Stimulated activated CD4-positive, alpha-beta T cell treated with anti-CD3 and anti-CD28 coated beads, TNF-alpha, amount 100 ng/mL, for 1 hour (primary cell): ENCODE results near the gene PALM3.
"Not testable (repeated sequence)": the region's sequence is repeated elsewhere in the genome, so short reads cannot be mapped to it uniquely, and the experiment has no call there.

Experiments
- DNase-seq, 3 donors: peaks; one replicate each; pipeline ENCODE4 v3.0.0-alpha.2; 2020; ENCODE audit warnings: low read depth in 3 of 3, low spot score in 1 of 3

Gene PALM3

DNA sequence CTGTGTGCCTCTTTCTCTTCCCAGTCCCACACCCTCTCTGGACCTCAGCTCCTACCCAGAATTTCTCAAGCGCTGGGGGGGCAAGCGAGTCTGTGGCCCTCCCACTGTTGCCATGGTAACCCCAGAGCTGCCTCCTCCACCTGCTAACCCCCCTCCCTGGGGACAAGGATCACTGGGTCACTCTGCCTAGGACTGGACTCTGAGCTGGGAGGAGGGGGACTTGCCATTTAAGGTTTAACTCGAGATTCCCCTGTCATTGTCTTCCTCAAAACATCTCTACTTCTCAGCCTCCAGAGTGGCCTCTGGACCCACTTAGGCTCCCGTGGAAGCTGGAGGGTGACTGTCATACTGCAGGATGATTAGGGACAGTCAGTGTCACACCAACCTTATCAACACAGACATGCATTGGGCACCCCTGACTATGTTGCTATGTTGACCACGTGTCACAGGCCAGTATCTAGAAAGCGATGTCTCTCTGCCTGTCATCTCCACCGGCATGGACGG, 2.2 kb downstream of the PALM3 start:
- no peak for DNase-seq

DNA sequence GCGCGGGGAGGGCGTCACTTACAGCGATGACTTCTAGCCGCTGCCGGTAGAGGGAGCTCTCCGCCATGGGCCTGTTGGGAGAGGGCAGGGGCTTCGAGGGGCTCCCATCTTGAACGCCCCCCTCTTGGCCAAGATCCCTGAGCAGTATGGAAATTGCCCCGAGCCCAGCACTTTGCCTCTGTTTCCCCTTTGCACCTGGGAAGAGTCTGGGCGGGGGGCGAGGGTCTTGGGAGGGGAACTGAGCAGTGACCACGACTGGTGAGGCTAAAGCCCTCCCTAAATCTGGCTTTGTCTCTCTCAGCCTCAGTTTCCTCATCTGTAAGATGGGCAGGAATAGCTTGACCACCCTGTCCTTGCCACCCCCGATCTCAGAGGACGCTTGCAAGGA, 2.8 kb downstream of the PALM3 start:
- DNase-seq = peak in 1 of 3 donors; percentile 38

DNA sequence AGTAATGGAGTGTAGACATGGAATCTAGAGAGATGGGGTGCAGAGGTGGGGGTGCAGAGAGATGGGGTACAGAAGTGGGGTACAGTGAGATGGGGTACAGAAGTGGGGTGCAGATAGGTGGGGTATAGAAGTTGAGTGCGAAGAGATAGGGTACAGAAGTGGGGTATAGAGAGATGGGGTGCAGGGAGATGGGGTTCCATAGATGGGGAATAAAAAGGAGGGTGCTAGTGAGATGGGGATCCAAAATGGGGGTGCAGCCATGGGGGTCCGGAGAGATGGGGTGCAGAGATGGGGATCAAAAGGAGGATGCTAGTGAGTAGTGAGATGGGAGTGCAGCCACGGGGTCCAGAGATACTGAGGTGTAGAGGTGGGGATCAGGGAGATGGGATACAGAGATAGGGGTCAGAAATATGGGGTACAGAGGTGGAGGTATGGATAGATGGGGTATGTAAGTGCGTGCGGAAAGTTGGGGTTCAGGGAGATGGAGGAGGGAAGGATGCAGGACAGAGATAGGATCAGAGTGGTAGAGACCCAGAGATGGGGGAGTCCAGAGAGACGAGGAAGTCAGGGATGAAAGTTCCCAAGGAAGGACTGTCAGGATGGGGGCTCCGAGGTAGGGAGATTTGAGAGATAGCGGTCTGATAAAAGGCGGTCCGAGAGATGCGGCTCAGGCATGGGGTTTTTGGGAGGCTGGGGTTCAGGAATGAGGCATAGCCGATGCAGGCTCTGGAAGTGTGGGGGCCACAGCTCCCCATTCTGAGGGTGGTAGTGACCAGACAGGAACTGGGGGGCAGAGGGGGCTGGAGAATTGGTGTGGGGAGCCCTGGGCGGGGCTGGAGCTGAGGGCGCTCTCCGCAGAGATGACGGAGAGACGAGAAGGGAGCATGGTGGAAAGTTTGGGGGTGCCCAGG, 3.4 kb downstream of the PALM3 start:
- no peak for DNase-seq

DNA sequence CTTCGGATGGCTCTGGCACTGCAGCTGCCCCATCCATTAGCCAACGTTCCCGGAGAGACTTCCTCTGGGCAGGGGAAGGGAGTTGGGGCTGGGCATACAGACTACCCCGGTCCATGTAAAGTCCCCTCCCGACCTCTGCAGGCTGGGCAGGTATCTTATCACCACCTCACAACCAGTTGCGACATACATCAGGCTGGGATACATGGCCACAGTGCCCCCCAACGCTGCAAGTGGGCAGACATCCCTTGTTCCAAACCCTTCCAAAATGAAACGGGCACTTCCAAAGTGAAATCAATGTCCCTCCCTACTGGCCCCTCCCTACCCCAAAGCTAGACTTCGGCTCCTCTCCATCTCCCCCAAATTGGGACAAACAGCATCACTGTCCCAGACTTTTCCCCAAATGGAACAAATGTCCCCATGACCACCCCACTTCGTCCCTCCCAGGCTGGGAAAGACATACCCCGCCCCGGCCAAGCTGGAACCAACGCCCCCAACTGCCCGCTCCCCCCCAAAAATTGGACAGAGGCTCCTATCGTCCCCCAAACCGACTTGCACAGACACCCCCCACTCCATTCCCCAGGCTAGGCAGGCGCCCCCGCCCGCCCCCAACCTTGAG, 5.0 kb downstream of the PALM3 start:
- no peak for DNase-seq

GRCh38 chr19:14056069-14056666, 5.7 kb downstream of the PALM3 start:
- DNase-seq = no peak

- no peak for DNase-seq
Measured at GRCh38 chr19:14055396-14055795, 6.5 kb downstream of the PALM3 start.

DNA sequence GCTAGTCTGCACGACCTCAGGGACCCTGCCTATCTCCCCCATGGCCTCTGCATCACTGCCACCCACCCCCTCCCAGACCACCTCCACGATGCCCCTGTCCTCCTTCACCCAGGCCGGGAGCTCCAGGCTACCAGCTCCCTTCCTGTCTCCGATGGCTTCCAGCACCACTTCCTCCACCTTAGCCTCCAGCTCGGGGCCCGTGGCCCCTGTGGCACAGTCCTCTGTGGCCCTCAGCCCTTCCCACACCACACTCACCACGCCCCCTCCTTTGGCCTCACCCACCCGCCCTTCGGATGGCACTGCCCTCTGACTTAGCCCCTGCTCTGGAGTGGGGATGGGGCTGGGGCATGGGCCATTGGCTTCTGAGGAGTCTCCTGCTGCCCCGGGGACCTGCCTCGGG, 7.2 kb downstream of the PALM3 start:
- DNase-seq = no peak

DNA sequence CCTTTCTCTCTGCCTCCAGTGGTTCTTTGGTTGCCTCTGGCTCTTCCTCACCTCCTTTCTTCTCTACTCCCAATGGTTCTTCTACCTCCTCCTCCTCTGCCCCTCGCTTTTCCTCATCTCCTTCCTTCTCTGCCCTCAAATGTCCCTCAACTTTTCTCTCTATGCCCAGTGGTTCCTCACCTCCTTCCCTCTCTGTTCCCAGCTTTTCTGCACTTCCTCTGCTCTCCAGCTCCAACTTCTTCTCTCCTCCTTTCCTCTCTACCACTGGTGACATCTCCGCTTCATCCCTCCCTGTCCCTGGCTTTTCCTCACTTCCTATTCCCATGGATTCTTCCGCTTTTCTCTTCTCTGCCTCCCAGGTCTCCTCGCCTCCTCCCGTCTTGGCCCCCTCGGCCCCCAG, 7.8 kb downstream of the PALM3 start:
- no peak for DNase-seq

- DNase-seq = no peak
Measured at GRCh38 chr19:14053500-14053899, 8.4 kb downstream of the PALM3 start.

- DNase-seq = no peak
Measured at GRCh38 chr19:14053032-14053431, 8.8 kb downstream of the PALM3 start.

DNA sequence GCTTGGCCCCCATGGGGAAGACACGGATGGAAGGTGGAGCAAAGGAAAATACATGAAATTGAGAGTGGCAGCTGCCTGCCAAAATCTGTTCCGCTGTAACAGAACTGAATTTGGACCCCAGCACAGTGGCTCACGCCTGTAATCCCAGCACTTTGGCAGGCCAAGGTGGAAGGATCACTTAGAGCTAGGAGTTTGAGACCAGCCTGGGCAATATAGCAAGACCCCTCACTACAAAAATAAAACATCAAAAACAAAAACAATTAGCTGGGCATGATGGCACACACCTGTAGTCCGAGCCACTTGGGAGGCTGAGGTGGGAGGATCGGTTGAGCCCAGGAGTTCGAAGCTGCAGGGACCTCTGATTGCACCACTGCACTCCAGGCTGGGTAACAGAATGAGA, 9.4 kb downstream of the PALM3 start:
- DNase-seq = no peak

- no peak for DNase-seq
Measured at GRCh38 chr19:14051980-14052379, 9.9 kb downstream of the PALM3 start.

DNA sequence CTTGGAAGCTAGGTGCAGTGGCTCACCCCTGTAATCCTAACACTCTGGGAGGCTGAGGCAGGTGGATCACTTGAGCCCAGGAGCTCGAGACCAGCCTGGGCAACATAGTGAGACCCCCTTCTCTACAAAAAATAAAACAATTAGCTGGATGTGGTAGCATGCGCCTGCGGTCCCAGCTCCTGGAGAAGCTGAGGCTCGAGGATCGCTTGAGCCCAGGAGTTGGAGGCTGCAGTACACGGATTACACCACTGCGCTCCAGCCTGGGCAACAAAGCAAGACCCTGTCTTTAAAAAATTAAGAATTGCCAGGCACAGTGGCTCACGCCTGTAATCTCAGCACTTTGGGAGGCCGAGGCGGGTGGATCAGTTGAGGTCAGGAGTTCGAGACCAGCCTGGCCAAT, 10.9 kb downstream of the PALM3 start:
- DNase-seq = not testable (repeated sequence)

GRCh38 chr19:14050512-14050911, 11.4 kb downstream of the PALM3 start:
- DNase-seq = no peak

- DNase-seq = peak; percentile 31 to 79 (median 61)
Measured at GRCh38 chr19:14048443-14049153, 13.3 kb downstream of the PALM3 start.

DNA sequence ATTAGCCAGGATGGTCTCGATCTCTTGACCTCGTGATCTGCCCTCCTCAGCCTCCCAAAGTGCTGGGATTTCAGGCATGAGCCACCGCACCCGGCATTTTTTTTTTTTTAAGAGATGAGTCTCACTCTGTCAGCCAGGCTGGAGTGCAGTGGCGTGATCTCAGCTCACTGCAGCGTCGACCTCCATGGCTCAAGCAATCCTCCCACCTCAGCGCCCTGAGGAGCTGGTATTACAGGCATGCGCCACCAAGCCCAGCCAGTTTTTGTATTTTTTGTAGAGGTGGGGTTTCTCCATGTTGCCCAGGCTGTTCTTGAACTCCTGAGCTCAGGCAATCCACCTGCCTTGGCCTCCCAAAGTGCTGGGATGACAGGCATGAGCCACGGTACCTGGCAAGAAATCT, 14.0 kb downstream of the PALM3 start:
- not testable (repeated sequence) for DNase-seq

DNA sequence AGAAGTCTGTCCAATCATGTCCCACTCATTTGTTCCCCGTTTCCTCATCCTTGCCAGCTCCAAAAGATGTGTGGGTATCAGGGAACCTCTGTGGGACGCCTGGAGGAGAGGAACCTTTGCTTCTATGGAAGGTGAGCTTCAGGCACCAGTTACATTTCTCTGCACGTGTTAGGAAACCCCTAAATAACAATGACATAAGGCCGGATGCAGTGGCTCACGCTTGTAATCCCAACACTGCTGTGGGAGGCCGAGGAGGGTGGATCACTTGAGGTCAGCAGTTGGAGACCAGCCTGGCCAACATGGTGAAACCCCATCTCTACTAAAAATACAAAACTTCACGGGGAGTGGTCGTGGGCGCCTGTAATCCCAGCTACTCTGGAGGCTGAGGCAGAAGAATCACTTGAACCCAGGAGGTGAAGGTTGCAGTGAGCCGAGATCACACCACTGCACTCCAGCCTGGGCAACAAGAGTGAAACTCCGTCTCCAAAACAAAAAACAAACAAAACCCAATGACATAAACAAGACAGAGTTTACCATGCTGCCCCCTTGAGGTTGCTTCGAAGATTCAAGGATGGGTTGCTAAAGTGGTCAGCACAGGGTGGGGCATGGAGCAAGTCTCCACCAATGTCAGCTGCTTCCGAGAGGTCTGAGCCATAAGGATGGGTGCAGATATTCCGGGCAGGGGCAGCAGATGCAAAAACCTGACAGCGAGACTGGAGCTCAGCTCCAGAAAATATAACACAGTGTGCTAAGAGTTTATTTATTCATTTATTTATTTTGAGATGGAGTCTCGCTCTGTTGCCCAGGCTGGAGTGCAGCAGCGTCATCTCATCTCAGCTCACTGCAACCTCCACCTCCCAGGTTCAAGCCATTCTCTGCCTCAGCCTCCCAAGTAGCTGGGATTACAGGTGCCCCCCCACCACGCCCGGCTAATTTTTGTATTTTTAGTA, 18.9 kb downstream of the PALM3 start:
- peak in 1 of 3 donors; percentile 7 for DNase-seq

DNA sequence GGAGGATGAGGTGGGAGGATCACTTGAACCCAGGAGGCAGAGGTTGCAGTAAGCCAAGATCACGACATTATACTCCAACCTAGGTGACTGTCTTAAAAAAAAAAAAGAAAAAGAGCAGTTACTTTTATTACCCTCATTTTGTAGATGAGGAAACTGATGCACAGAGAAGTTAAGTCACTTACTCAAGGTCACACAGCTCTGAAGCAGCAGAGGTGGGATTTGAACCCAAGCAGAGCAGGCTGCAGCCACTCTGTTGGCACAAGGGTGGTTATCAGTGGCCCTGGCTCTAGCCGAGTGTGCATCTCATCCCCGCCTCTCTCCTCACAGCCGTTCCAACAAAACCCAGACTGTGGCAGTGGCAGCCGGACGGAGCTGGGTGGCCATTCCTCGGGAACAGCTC, 22.7 kb downstream of the PALM3 start:
- DNase-seq = no peak

DNA sequence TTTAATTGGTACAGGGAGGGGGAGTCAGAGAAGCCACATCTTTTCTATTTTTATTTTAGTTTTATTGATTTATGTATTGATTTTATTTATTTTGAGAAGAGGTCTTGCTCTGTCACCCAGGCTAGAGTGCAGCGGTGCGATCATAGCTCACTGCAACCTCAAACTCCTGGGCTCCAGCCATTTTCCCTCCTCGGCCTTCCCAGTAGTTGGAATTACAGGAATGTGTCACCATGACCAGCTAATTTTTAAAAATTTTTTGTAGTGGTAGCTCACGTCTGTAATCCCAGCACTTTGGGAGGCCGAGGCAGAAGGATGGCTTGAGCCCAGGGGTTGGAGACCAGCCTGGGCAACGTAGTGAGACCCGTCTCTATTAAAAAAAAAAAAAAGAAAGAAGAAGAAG, 26.2 kb downstream of the PALM3 start:
- DNase-seq = no peak

DNA sequence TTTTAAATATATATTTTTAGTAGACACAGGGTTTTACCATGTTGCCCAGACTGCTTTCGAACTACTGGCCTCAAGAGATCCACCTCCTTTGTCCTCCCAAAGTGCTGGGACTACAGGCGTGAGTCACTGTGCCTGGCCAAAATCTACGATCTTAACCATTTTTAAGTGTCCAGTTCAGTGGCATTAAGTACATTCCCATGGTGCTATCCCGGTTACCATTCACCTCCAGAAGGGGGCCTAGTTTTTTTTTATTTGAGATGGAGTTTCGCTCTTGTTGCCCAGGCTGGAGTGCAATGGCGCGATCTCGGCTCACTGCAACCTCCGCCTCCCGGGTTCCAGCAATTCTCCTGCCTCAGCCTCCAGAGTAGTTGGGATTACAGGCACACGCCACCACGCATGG, 26.7 kb downstream of the PALM3 start:
- DNase-seq = not testable (repeated sequence)
